ENCODE data around the gene PDPR.
"Not testable (repeated sequence)": the region's sequence is repeated elsewhere in the genome, so short reads cannot be mapped to it uniquely, and the experiment has no call there.

DNA sequence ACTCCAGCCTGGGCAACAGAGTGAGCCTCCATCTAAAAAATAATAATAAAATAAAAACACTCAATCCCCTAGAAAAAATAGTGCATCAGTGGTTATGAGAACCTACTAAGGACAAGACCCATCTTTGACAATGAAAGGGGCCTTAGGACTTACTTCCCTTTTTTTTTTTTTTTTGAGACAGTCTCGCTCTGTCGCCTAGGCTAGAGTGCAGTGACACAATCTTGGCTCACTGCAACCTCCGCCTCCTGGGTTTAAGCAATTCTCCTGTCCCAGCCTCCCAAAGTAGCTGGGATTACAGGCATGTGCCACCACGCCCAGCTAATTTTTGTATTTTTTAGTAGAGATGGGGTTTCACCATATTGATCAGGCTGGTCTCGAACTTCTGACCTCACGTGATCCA, 2.0 kb upstream of the PDPR start:
- TF ChIP-seq, protein P1, sequence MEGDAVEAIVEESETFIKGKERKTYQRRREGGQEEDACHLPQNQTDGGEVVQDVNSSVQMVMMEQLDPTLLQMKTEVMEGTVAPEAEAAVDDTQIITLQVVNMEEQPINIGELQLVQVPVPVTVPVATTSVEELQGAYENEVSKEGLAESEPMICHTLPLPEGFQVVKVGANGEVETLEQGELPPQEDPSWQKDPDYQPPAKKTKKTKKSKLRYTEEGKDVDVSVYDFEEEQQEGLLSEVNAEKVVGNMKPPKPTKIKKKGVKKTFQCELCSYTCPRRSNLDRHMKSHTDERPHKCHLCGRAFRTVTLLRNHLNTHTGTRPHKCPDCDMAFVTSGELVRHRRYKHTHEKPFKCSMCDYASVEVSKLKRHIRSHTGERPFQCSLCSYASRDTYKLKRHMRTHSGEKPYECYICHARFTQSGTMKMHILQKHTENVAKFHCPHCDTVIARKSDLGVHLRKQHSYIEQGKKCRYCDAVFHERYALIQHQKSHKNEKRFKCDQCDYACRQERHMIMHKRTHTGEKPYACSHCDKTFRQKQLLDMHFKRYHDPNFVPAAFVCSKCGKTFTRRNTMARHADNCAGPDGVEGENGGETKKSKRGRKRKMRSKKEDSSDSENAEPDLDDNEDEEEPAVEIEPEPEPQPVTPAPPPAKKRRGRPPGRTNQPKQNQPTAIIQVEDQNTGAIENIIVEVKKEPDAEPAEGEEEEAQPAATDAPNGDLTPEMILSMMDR (IDR thresholded peaks at IDR 0.05 in 2 of 3, conservative IDR thresholded peaks at IDR 0.05 in 1 of 3; ENCODE audit: borderline replicate concordance in 1 of 3, insufficient read depth in 1 of 3, low read depth in 2 of 3, low read length in 2 of 3), result not testable (repeated sequence)
- TF ChIP-seq POLR2A (IDR thresholded peaks at IDR 0.05; ENCODE audit: borderline replicate concordance, extremely low read depth, insufficient read depth, insufficient read length); SP1 (IDR thresholded peaks at IDR 0.05; ENCODE audit: low read depth); POLR2AphosphoS5 (IDR thresholded peaks at IDR 0.05; ENCODE audit: low read depth, low read length); EGR1 (IDR thresholded peaks at IDR 0.05; ENCODE audit: low read depth); SIN3A (IDR thresholded peaks at IDR 0.05; ENCODE audit: low read depth); CEBPB (IDR thresholded peaks at IDR 0.05; ENCODE audit: low read depth): not testable (repeated sequence)
- TF ChIP-seq, protein P2, sequence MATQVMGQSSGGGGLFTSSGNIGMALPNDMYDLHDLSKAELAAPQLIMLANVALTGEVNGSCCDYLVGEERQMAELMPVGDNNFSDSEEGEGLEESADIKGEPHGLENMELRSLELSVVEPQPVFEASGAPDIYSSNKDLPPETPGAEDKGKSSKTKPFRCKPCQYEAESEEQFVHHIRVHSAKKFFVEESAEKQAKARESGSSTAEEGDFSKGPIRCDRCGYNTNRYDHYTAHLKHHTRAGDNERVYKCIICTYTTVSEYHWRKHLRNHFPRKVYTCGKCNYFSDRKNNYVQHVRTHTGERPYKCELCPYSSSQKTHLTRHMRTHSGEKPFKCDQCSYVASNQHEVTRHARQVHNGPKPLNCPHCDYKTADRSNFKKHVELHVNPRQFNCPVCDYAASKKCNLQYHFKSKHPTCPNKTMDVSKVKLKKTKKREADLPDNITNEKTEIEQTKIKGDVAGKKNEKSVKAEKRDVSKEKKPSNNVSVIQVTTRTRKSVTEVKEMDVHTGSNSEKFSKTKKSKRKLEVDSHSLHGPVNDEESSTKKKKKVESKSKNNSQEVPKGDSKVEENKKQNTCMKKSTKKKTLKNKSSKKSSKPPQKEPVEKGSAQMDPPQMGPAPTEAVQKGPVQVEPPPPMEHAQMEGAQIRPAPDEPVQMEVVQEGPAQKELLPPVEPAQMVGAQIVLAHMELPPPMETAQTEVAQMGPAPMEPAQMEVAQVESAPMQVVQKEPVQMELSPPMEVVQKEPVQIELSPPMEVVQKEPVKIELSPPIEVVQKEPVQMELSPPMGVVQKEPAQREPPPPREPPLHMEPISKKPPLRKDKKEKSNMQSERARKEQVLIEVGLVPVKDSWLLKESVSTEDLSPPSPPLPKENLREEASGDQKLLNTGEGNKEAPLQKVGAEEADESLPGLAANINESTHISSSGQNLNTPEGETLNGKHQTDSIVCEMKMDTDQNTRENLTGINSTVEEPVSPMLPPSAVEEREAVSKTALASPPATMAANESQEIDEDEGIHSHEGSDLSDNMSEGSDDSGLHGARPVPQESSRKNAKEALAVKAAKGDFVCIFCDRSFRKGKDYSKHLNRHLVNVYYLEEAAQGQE (IDR thresholded peaks at IDR 0.05; ENCODE audit: low read depth), result not testable (repeated sequence)

Data from HCT116 (cell line).